NCI-H1436 (cell line): ENCODE measurements around the gene RIC1.
"Not testable (repeated sequence)": the region's sequence is repeated elsewhere in the genome, so short reads cannot be mapped to it uniquely, and the experiment has no call there.

Experiments used
- DNase-seq: peaks from one replicate; lab custom pipeline; 2025; lab: John Stamatoyannopoulos, UW

RIC1 gene

GRCh38 chr9:5721279-5722087, 92.6 kb downstream of the RIC1 start:
- no peak for DNase-seq

- not testable (repeated sequence) for DNase-seq
These were observed 93.8 kb downstream of the RIC1 start for GRCh38 chr9:5722679-5723078.

- DNase-seq, result no peak
These were observed 106.2 kb downstream of the RIC1 start for GRCh38 chr9:5735072-5735471.

- DNase-seq, result no peak
These were observed 107.8 kb downstream of the RIC1 start for GRCh38 chr9:5736563-5737346.

GRCh38 chr9:5743109-5743508, 114.2 kb downstream of the RIC1 start:
- DNase-seq, result no peak

GRCh38 chr9:5748438-5748837, 119.5 kb downstream of the RIC1 start:
- no peak for DNase-seq

- DNase-seq, result no peak
These were observed 120.4 kb downstream of the RIC1 start for GRCh38 chr9:5749306-5749705.

- no peak for DNase-seq
These were observed 121.7 kb downstream of the RIC1 start for GRCh38 chr9:5750569-5750968.

- no peak for DNase-seq
These were observed 127.7 kb downstream of the RIC1 start for GRCh38 chr9:5756633-5757032.

GRCh38 chr9:5760338-5760737, 131.4 kb downstream of the RIC1 start:
- DNase-seq, result no peak

GRCh38 chr9:5762421-5762820, 133.5 kb downstream of the RIC1 start:
- DNase-seq, result no peak

GRCh38 chr9:5764130-5764868, 135.4 kb downstream of the RIC1 start:
- DNase-seq, result no peak

- no peak for DNase-seq
These were observed 139.3 kb downstream of the RIC1 start for GRCh38 chr9:5767968-5768932.

- DNase-seq, result no peak
These were observed 144.6 kb downstream of the RIC1 start for GRCh38 chr9:5773324-5773999.

- no peak for DNase-seq
These were observed 149.9 kb downstream of the RIC1 start for GRCh38 chr9:5778805-5779204.

GRCh38 chr9:5779705-5780218, 150.9 kb downstream of the RIC1 start:
- not testable (repeated sequence) for DNase-seq

- DNase-seq, result not testable (repeated sequence)
These were observed 154.5 kb downstream of the RIC1 start for GRCh38 chr9:5783420-5783819.

- DNase-seq, result no peak
These were observed 155.1 kb downstream of the RIC1 start for GRCh38 chr9:5783982-5784381.

- DNase-seq, result no peak
These were observed 155.8 kb downstream of the RIC1 start for GRCh38 chr9:5784526-5785315.
